ENCODE results near the gene ZNF107. TPM values are rescaled to one million over a fixed set of nuclear protein-coding genes. Genes with fewer than 3 reads are reported as not detected.

Gene ZNF107
- total and polyA plus RNA-seq, 2 of the 4 experiments (the other 2 are of a cell fraction) = 2.0 to 2.5 TPM

DNA sequence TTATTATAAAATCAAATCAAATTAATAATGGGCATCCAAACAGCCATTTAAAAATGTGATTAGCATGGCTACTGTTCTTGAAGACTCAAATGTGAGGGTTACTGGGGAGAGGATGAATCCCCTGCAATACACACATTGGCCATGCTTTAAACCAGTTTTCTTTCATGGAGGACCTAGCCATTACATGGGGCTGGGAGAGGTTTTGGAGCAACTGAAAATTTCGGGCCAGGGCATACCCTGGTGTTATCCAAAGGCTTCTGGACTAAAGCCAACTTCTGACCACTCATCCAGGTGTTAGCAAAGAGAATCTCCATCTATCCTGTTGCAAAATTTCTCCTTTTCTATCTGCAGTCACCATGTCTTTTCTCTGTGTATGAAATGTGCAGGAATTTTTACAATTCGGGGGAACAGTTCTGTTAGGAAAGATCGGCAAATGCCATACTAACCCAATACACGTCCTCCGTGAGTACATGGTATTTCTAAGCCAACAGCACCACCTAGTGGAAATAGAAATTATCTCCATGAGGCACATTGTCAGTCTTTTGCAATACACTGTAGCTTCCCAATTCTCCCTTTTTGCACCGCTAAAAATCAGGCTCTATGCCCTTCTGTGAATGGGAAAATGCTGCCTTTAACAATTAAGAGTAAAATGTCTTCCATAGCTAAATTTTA, 47.0 kb upstream of the ZNF107 start:
- peak; percentile 60 for DNase-seq
- no CpG with 5 or more reads among the region's 6 CpGs for WGBS, 2 experiments (ENCODE audit: extremely low coverage in 2 of 2, insufficient read length in 1 of 2)

More for the DNA sequence above, 47.0 kb upstream of the ZNF107 start:
- Histone ChIP-seq H3K4ac (ENCODE audit: low read depth, low read length) (no peak overlapping the region), H2AFZ (replicated peaks; ENCODE audit: low read length, poor library complexity) (no peak overlapping the region), H2BK120ac (ENCODE audit: low read depth, low read length) (no peak overlapping the region), H3K9me1 (ENCODE audit: insufficient read depth, low read length) (no peaks in the 10 kb centered on the region), H3K18ac (ENCODE audit: low read depth, low read length) (no peak overlapping the region), H2BK15ac (ENCODE audit: low read depth, low read length) (no peak overlapping the region), H3K23ac (ENCODE audit: low read depth, low read length) (no peak overlapping the region), H3K4me2 (ENCODE audit: low read depth, low read length) (no peak overlapping the region), H3K9me3 (ENCODE audit: control insufficient read depth, insufficient read depth, low read length) (peaks cover 3% of the 10 kb centered on the region; the same call in 1 of the 2 replicates), H3K79me1 (ENCODE audit: low read depth in 1 of 2, low read length in 2 of 2) (no peaks in the 10 kb centered on the region), H3K4me1 (ENCODE audit: control insufficient read depth, insufficient read depth, low read length) (no peaks in the 10 kb centered on the region), H3K56ac (ENCODE audit: extremely low read depth, insufficient read depth, low read length) (no peak overlapping the region), H3K4me3 (ENCODE audit: insufficient read depth, low read depth, low read length) (no peak overlapping the region), H4K8ac (ENCODE audit: low read depth in 2 of 2, low read length in 2 of 2) (no peak overlapping the region), H4K20me1 (ENCODE audit: insufficient read depth, low read length) (no peaks in the 10 kb centered on the region), H3K27ac (ENCODE audit: insufficient read depth, low read length) (no peak overlapping the region), H3K14ac (replicated peaks; ENCODE audit: low read depth, low read length) (no peak overlapping the region), H2BK20ac (ENCODE audit: low read depth, low read length) (no peak overlapping the region), H2AK9ac (replicated peaks; ENCODE audit: low read depth, low read length, poor library complexity) (no peak overlapping the region), H3K9ac (ENCODE audit: low read depth, low read length) (no peak overlapping the region), H3K36me3 (ENCODE audit: control insufficient read depth, insufficient read depth, low read length) (no peaks in the 10 kb centered on the region), H4K91ac (ENCODE audit: insufficient read depth, low read depth, low read length) (no peak overlapping the region), H2BK5ac (ENCODE audit: low read depth, low read length, poor library complexity, severe bottlenecking) (no peak overlapping the region), H4K5ac (ENCODE audit: low read depth, low read length) (no peak overlapping the region), H2AK5ac (ENCODE audit: low read depth, low read length) (no peak overlapping the region), H3K27me3 (ENCODE audit: control insufficient read depth, insufficient read depth, low read length) (no peaks in the 10 kb centered on the region)
- dilution Hi-C loops (cut with HindIII; ENCODE audit: low sequenced_read_pairs, unreplicated experiment) (no loop called here), in situ Hi-C loops (cut with MboI; ENCODE audit: low sequenced_read_pairs) (no loop called here), intact Hi-C loops (cut with micrococcal nuclease) (loop anchor here (5.0 kb wide), 1 partner anchor 1612 kb away; no protein-coding TSS in a partner anchor)
- ChIA-PET POLR2A (ENCODE audit: unreplicated experiment) (no interaction called here), CTCF (no interaction called here)
- TF ChIP-seq CHD1 (IDR thresholded peaks at IDR 0.05; ENCODE audit: low read depth, low read length) (no peak), MAZ (IDR thresholded peaks at IDR 0.05; ENCODE audit: borderline replicate concordance, low read depth, low read length) (no peak), NFE2L2 (IDR thresholded peaks at IDR 0.05; ENCODE audit: low read depth, low read length) (no peak), MXI1 (IDR thresholded peaks at IDR 0.05; ENCODE audit: borderline replicate concordance, low read depth, low read length) (no peak), POLR2A (IDR thresholded peaks at IDR 0.05; ENCODE audit: low read depth, low read length) (no peak), MAFK (IDR thresholded peaks at IDR 0.05; ENCODE audit: low read depth, low read length) (no peak), FOS (IDR thresholded peaks at IDR 0.05; ENCODE audit: low read depth, low read length) (no peak), BHLHE40 (IDR thresholded peaks at IDR 0.05; ENCODE audit: low read depth, low read length) (no peak), CEBPB (IDR thresholded peaks at IDR 0.05; ENCODE audit: low read depth, low read length) (peak; percentile 36; the same call in 1 of the 2 replicates), RFX5 (IDR thresholded peaks at IDR 0.05; ENCODE audit: low read depth, low read length) (no peak), RCOR1 (IDR thresholded peaks at IDR 0.05; ENCODE audit: insufficient replicate concordance, low read length) (no peak), RAD21 (IDR thresholded peaks at IDR 0.05; ENCODE audit: low read length) (peak; percentile 79), SMC3 (IDR thresholded peaks at IDR 0.05; ENCODE audit: low read depth, low read length) (peak; percentile 48)
- TF ChIP-seq, protein P1, sequence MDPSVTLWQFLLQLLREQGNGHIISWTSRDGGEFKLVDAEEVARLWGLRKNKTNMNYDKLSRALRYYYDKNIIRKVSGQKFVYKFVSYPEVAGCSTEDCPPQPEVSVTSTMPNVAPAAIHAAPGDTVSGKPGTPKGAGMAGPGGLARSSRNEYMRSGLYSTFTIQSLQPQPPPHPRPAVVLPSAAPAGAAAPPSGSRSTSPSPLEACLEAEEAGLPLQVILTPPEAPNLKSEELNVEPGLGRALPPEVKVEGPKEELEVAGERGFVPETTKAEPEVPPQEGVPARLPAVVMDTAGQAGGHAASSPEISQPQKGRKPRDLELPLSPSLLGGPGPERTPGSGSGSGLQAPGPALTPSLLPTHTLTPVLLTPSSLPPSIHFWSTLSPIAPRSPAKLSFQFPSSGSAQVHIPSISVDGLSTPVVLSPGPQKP (IDR thresholded peaks at IDR 0.05; ENCODE audit: borderline replicate concordance, low read depth, low read length) = no peak
- TF ChIP-seq, protein P2, sequence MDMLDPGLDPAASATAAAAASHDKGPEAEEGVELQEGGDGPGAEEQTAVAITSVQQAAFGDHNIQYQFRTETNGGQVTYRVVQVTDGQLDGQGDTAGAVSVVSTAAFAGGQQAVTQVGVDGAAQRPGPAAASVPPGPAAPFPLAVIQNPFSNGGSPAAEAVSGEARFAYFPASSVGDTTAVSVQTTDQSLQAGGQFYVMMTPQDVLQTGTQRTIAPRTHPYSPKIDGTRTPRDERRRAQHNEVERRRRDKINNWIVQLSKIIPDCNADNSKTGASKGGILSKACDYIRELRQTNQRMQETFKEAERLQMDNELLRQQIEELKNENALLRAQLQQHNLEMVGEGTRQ (IDR thresholded peaks at IDR 0.05; ENCODE audit: low read depth, low read length) = no peak
- TF ChIP-seq, protein P3, sequence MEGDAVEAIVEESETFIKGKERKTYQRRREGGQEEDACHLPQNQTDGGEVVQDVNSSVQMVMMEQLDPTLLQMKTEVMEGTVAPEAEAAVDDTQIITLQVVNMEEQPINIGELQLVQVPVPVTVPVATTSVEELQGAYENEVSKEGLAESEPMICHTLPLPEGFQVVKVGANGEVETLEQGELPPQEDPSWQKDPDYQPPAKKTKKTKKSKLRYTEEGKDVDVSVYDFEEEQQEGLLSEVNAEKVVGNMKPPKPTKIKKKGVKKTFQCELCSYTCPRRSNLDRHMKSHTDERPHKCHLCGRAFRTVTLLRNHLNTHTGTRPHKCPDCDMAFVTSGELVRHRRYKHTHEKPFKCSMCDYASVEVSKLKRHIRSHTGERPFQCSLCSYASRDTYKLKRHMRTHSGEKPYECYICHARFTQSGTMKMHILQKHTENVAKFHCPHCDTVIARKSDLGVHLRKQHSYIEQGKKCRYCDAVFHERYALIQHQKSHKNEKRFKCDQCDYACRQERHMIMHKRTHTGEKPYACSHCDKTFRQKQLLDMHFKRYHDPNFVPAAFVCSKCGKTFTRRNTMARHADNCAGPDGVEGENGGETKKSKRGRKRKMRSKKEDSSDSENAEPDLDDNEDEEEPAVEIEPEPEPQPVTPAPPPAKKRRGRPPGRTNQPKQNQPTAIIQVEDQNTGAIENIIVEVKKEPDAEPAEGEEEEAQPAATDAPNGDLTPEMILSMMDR (conservative IDR thresholded peaks at IDR 0.05; ENCODE audit: low read depth, low read length) = peak; percentile 51
- no TSS peak for BruUV-seq (replicated peaks)
- peak; percentile 66; the same call in 1 of the 2 replicates for ATAC-seq (ENCODE audit: low read depth)
